CD1c-positive myeloid dendritic cell (primary cell): Measurements from ENCODE around the gene CHML.

Source experiments
- DNase-seq: peaks from one replicate; pipeline ENCODE4 v3.0.0-alpha.2; 2016; ENCODE audit errors: extremely low spot score

CHML gene

DNA sequence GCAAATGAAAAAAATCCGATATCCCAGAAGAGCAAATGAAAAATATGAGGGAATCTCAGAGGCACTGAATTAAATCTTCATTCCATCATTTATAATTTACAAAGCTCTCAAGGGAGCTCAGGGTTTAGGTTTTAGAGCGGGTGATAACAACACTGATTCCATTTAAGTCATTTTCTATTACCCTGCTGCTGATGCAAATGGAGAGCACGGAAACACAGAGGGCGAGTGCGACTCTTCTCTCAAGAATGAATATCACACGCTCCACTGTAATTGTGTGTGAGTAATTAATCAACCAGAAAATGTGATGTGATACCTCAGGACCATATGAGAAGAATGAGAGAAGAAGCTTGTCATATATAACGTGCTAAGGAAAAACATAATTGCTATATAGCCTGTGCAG lies 22.7 kb downstream of the CHML start:
- DNase-seq, result no peak

DNA sequence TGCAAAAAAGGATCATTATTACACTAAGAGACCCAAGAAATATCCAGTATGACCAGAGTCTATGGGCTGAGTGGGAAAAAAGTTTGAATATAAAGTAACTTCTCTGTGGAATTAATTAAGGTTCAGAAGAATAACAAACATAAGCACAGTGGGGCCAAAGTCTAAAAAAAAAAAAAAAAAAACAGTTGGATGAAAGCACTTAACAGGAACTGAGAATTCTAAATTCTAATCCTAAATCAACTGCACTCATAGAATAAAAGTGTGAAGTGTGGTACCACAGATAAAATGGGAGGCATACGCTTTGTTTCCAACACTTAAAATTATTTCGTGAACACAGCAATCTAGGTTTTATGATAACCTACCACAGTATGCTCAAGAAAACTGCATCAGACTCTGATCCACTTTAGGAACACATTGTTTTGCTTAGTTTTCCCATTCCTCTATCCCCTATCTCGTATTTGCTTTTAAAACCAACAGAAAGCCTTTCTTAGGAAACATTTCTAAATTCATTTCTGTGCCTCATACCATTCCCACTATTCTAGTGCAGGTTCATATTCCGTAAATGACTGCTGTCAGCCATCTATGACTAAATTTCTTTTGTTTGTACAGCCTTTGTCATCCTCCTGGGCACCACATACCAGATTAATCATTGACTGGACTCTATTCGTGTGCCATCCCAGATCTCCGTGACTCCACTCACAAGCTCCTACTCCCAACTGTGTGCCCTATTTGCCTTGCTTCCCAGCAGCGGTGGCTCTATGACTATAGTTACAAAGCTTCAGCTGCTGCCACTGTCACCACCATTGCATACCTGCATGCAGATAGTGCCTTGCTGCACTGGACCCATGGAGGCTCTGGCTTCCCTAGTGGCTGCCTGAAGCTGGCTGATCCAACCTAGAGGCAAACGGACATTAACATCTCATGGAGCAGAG lies 24.9 kb downstream of the CHML start:
- DNase-seq, result no peak

DNA sequence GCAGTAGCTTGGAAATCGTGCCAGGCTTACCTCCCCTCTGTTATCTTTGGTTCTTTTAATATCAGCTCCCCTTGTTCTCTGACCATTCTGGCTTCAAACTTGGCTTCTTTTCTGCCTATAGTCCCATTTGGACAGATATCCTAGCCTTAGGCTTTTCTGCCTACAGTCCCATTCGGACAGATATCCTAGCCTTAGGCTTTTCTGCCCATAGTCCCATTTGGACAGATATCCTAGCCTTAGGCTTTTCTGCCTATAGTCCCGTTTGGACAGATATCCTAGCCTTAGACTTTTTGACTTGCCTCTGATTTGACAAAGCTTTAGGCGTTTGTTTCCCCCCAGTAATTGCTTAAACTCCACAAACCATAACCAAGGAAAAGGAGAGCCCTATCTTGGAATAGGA lies 25.6 kb downstream of the CHML start:
- DNase-seq, result no peak

DNA sequence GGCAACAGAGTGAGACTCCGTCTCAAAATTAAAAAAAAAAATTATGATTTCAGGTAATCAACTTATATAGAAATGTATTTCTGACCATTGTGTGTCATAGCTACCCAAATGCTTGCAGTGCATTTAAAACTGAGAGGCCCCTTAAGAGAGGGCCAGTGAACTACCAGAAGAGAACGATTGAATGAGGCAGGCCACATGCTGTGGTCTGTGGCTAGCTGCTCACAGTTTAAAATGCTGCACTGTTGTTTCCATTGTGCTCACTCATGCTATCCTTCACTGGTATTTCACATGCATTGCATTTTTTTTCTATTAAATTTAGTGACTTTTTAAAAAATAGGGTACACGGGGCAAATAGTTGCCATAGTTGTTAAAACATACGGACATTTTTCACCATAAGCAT lies 26.0 kb downstream of the CHML start:
- DNase-seq, result no peak

DNA sequence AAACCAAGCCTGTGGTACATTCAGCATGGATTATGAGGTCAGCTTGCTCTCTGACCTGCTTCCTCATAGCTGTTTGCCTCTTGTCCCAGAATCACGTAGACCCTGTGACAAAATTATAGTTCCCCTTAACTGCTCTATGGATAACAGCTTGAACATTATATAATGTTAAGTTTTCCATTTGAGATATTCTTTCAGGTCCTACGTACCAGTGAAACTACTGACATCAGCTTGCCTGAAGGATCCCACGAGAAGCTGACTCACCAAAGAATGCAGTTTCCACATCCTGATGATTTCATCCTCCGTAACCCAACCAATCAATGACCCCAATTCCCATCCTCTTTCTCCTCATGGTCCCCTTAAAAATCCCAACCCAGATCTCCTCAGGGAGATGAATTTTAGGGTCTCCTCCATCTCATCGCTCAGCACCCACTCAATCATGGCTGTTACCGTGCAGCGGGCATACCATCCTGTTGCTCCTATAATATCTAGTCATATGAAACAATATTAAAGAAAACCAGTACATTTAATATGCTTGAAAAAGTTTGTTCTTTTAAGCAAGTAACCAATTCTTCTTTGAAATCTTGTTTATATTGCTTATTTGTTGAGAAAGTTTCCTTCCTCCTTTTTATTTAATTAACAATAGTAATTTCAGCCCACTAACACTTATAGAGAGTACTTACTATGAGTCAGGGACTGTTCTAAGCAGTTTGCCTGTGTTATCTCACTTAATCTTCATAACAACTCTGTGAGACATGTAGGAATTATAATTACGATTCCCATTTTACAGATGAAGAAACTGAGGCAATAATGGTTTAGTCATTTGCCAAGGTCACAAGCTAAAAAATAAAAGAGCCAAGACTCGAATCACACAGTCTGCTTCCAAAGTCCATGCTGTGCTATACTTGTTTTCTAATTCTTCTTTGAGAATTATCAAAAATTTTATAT lies 27.4 kb downstream of the CHML start:
- peak; percentile 87 for DNase-seq

DNA sequence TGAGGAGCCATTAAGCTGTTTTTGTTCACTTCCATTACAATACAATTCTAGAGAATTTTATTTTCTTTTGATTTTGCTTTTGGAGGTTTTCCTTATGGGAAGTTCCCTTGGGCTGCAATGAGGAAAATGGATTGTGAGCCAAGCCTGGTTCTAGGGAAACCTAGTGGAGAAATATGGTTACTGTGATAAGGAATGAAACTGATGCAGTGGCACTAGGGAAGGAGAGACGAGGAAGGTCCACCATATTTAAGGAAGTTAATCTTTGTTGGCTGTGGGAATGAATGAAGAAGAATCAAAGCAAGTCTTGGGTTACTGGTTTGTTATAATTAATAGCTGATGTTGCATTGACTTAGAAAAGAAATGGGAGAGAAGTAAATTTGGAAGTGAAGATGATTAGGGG lies 28.4 kb downstream of the CHML start:
- peak; percentile 56 for DNase-seq

DNA sequence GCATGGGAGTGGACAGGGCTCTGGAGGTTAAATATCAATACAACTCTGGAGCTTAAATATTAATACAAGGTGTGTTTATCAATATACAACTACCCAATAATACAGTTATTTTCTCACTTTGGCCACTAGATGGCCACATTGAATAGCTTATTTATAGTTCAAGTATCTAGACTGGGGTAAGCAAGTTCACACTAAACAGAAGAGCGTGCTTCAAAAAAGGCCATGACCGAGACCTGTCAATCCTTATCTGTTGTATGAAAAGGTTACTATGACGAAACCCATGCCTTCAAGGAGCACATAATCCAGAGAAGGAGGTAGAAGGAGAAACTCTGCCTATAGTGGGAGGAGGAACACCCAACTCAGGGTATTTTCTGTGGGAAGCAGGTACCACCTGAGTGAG lies 29.1 kb downstream of the CHML start:
- peak; percentile 84 for DNase-seq

DNA sequence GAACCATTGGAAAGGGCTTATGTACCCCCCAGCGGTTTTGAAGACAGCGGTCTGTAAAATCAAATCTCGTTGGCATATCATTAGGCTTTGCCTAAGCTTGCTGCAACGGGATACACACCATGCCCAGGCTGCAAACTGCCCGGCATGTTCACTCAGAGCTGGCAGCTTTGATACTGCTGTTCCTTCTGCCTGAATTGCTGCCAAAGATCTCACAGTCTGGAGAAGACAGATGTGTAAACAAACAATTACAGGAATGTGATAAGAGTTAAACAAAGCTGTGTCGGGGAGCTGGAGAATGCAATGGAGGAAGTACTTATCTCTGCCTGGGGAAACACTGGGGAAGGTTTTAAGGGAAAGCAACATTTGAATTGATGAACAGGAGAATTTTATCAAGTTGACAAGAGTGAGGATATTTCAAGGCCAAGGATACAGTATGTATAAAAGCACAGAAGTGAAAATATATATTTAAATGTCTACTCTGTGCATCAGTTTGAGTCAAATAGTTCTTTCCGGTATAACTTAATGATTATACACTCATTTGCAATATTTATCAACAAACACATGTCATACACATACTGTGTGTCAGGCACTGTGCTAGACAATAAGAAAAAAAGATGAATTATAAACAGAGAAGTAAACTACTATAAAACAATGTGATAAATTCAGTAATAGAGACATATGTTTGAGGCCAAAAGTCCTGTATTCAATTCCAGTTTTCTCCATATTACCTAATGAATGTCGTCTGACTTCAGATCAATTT lies 29.9 kb downstream of the CHML start:
- no peak for DNase-seq

DNA sequence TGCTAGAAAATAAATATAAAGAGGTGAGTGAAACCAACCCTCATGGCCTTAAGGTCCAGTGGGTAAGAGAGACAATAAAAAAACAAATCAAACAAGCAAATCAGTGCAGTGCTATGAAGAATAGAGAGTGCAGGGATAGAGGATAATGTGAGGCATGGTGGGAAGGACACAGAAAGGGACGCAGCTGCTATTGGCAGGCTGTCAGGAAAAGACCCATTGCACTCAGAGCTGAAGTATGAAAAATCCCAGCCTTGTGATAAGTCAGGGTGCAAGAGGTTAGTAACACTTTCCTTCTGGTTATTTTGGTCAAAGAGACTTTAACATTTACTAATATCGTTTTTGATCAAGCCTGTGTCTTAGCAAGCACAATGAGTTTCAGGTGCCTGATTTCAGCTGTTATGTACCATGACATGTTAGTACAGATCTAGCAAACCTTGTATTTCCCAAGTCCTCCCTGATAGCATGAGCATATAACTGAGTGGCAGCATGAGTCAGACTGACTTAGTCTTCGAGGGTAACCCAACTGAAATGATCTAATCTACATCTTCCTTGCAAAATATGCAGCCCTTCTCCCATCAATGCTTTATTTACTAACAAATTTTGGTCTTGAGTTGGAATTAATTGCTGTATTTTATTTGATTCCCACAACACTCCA lies 31.7 kb downstream of the CHML start:
- DNase-seq, result no peak

DNA sequence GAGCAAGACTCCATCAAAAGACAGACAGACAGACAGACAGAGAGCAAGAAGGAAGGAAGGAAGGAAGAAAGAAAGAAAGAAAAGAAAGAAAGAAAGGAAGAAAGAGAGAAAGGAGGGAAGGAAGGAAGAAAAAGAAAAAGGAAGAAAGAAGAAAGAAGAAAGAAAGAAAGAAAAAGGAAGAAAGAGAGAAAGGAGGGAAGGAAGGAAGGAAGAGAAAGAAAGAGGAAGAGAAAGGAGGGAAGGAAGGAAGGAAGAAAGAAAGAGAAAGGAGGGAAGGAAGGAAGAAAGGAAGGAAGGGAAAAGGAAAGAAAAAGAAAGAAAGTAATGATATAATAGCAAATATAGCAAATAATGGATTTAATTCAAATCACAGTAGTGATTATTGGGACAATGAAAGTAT lies 32.7 kb downstream of the CHML start:
- no peak for DNase-seq

DNA sequence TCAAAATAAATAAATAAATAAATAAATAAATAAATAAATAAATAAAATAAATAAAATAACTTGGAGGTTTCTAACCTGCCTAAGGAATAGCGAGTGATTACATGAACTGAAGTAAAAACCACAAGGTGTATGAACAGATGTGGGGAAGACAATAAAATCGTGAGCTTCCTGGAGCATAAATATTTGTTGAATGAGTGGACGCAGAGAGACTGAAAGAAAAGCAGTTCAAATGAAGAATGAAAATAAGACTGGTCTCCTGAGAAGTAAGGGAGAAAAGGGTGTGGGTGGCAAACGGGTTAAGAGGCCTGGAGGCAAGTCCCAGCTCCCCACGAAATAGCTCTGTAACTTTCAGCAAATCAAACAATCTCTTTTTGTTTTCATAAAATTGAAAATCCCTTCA lies 33.6 kb downstream of the CHML start:
- DNase-seq, result no peak

DNA sequence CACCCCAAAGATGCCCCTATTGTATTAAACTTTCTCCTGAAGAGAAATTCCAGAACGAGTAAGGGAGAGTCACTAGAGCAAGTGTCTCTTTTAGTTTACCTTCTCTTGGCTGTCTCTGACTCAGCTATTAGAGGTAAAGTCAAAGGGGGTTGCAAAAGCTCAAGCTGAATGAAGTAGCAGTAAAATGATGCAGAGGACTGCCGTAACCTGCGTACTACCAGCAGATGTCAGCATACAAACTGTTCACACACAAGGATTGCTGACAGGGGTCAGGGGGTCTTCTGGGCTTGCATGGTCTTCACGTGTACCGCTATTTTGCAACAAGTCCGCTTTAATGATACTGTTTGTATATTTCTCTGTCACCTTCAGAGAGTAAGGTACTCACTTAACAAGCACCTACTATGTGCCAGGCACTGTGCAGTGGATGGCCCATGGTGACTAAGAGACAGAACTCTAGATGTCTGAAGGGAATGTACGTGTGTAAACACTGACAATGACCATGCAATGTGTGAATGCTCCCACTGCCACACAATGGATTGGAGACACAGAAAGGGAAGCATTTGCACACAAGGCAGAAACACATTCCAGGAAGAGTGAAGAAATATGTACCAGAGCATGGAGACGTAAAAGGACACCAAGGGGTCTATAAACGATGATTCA lies 34.9 kb downstream of the CHML start:
- DNase-seq, result no peak

DNA sequence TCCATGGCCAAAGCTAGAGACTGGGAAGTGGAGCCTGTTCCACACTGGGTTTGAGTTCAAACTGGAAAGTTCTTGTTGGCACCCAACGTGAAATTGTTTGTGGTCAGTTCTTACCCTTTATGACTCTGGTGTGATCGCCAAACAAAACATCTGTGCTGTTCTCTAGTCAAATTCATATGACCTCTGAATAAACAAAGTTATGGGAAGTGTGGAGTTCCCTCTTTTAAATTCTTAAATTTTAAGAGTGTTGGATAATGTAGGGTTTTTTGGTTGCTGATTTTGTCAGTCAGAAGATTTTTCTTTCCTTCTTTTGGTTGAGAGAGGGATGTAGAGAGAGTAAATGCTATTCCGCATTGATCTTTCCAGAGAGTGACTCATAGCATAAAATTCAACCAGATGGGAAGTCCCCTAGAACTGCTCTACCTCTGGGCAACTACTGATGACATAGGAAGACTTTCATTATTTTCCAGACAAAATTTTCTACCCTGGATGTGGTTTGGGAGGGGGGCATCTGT lies 36.4 kb downstream of the CHML start:
- peak; percentile 50 for DNase-seq

DNA sequence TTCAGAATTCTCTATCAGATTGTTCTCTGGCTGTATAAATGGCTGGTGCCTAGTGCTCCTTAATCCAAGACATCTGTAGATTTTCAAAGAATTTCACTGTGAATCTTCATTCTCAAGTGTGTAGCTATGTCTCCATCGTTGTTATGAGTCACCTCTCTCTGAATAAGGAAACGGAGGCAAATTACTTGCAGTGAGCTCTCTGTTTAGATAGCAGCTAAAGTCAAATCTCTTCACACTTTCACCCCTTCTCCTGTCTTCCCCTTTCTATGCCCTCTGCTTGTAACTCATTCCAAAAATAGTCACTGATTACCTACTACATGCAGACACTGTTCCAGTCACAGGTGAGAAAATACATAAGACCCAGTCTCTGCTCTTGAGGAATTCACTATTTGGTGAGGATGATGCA lies 39.7 kb downstream of the CHML start:
- peak; percentile 34 for DNase-seq

DNA sequence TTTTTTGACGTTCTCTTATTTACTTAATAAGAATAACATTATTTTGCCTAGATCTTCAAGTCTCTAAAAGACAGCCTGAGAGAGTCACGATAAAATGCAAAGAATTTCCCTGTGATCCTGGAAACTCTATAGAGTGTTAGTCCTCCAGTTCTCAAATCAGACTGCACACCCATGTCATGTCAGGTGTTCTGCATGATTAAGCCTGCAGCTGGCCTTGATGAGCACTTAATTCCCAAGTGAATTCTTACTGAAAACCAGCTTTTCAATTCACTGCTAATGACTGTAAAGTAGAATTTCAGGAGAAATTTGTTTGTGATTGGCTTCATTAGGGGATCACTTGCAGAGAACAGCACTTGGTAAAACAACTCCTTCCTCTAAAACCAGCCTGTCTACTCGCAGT lies 41.9 kb downstream of the CHML start:
- DNase-seq, result no peak

DNA sequence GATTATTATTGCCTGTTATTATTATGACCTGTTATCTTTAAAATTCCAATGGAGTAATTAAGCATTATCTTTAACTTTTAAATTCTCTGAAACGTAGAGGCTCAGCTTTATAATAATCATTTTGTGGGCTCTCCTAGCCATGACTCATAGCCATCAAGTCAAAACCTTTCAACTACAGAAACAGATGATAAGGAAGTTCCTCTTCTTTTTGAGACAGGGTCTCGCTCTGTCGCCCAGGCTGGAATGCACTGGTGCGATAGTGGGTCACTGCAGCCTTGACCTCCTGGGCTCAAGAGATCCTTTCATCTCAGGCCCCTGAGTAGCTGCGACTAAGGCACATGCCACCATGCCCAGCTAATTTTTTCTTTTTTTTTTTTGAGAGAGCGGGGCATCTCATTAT lies 43.5 kb downstream of the CHML start:
- no peak for DNase-seq

DNA sequence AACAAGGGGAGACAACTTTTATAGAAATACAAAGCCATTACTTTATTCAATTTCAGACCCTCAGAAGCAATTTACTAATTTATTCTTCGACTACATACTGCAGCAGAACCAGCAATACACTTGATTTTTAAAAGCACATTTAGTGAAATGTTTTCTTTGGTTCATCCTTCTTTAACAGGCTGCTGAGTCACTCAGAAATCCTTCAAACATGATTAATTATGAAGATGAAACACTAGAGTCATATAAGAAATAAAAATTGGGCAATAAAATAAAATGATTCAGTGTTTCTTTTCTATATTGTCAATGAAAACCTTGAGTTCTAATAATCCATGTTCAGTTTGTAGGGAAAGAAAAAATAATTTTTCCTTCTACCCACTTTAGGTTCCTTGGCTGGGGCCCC lies 47.0 kb downstream of the CHML start:
- no peak for DNase-seq

DNA sequence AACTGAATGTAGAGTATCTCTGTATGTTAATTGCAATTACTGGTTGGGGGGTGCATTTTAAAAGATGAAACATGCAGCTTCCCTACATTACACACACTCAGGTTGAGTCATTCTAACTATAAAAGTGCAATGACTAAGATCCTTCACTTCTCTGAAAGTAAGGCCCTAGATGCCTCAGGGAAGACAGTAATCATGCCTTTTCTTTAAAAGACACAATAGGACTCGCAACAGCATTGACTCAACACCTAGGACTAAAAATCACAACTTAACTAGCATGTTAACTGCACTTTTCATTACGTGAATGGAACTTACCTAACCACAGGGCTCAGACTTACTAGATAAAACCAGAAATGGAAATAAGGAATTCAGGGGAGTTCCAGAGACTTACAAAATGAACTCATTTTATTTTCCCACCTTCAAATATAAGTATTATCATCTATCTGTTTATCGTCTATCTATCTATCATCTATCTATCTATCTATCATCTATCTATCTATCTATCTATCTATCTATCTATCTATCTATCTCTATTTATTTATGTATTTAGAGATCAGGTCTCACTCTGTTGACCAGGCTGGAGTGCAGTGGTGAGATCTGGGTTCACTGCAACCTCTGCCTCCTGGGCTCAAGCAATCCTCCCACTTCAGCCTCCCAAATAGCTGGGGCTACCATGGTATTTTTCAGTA lies 47.8 kb downstream of the CHML start:
- DNase-seq, result peak; percentile 69

DNA sequence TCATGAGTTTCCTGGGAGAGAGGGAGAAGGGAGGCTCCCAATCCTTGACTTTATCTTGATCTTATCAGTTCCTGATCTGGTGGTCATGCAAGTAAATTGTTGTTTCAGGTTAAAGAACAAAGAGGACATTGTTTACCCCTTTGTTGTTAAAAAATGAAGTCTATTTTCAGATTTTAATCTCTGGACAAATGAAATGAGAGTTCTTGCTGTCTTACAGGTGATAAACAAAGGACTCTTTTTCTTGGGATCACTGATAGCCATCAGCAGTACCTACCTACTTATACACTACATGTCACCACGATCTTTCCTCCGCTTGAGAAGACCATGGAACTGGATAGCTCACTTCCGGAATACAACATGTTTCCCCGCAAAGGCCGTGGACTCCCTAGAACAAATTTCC lies 48.4 kb downstream of the CHML start:
- no peak for DNase-seq

DNA sequence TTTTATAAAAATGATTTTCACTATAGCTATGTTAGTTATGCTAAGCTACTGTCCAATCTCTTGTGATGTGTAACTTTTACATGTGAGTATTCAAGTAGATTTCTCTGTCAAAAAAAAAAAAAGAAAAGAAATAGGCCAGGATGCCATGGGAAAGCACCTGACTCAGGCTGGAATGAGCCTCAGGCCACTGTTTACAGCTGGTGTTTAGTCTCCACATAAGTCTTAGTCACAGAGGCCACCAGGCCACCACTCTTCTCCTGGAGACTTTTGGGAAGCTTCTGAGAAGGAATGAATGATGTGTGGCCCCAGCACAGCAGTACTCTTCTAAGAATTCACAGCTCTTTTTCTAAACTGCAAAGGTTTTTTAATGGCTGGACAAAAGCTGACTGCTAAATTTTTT lies 48.9 kb downstream of the CHML start:
- DNase-seq, result peak; percentile 18
